Measurements from ENCODE around the gene CAMTA1. TPM values are rescaled to one million over a fixed set of nuclear protein-coding genes. Genes with fewer than 3 reads are reported as not detected.
A peak's percentile ranks its signal among the peaks of the same experiment; 100 is the strongest.

Gene CAMTA1
- total RNA-seq, 2 experiments from 2014 or later, result 43.3 to 46.0 TPM

DNA sequence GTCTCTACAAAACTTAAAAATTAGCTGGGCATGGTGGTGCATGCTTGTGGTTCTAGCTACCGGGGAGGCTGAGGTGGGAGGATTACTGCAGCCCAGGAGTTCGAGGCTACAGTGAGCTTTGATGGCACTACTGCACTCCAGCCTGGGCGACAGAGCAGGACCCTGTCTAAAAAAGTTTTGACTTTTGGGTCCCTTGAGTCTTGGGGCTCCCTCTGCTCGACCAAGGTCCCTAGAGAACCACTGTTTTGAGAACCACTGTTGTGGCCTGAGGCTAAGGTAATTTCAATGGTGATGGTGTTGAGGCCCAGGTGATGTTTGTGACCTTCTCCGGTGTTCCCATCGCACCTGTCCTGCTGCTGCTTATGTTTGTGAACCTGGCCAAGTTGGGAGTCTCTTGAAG lies 3.1 kb upstream of the CAMTA1 start:
- DNase-seq (no peak), ATAC-seq (no peak)
- Mint-ChIP-seq H3K27me3 (ENCODE audit: low read depth) (peaks cover 2% of the 10 kb centered on the region), H3K9me3 (ENCODE audit: insufficient read depth) (no peaks in the 10 kb centered on the region), H3K36me3 (ENCODE audit: low read depth) (peaks cover 6% of the 10 kb centered on the region), H3K27ac (no peak overlapping the region), H3K4me3 (no peak overlapping the region), H3K4me1 (ENCODE audit: low read depth) (peaks cover 28% of the 10 kb centered on the region)
- POLR2A ChIA-PET, result no interaction called here
- CTCF ChIA-PET, result interaction anchor here (0.6 kb wide), 1 partner anchor 36 kb away, joined by 3 read pairs; no protein-coding TSS in a partner anchor

GRCh38 chr1:6783221-6783620 lies 2.0 kb upstream of the CAMTA1 start:
- Mint-ChIP-seq H3K4me1 (ENCODE audit: low read depth) (peaks cover 34% of the 10 kb centered on the region), H3K27me3 (ENCODE audit: low read depth) (no peaks in the 10 kb centered on the region), H3K27ac (no peak overlapping the region), H3K4me3 (peak overlapping the region; percentile 83), H3K9me3 (ENCODE audit: insufficient read depth) (no peaks in the 10 kb centered on the region), H3K36me3 (ENCODE audit: low read depth) (peaks cover 13% of the 10 kb centered on the region)
- POLR2A ChIA-PET, result interaction anchor here (2.1 to 2.3 kb wide), 3 partner anchors 11 to 40 kb away, joined by 4 to 13 read pairs (median 6); no protein-coding TSS in a partner anchor
- ATAC-seq (no peak), DNase-seq (no peak)
- CTCF ChIA-PET, result interaction anchor here (0.6 kb wide), 1 partner anchor 203 kb away, joined by 3 read pairs; the partner anchor contains the start of gene ZBTB48

- Mint-ChIP-seq H3K27me3 (ENCODE audit: low read depth) (no peaks in the 10 kb centered on the region), H3K27ac (peak overlapping the region; percentile 91), H3K4me1 (ENCODE audit: low read depth) (peaks cover 41% of the 10 kb centered on the region), H3K9me3 (ENCODE audit: insufficient read depth) (no peaks in the 10 kb centered on the region), H3K4me3 (peak overlapping the region; percentile 83), H3K36me3 (ENCODE audit: low read depth) (peaks cover 18% of the 10 kb centered on the region)
- DNase-seq, result no peak
- ChIA-PET CTCF (interaction anchor here (1.1 to 1.6 kb wide), 2 partner anchors 11 to 65 kb away, joined by 3 to 5 read pairs; no protein-coding TSS in a partner anchor), POLR2A (interaction anchor here (0.6 to 2.3 kb wide), 8 partner anchors 12 to 182 kb away, joined by 3 to 13 read pairs (median 5); no protein-coding TSS in a partner anchor)
- no peak for ATAC-seq
Measured at GRCh38 chr1:6783936-6784559, 1.2 kb upstream of the CAMTA1 start.

- CTCF ChIA-PET, result interaction anchor here (0.8 to 1.6 kb wide), 4 partner anchors 10 to 65 kb away, joined by 3 to 5 read pairs (median 3); no protein-coding TSS in a partner anchor
Measured at GRCh38 chr1:6784560-6785317, 515 bp upstream of the CAMTA1 start.

DNA sequence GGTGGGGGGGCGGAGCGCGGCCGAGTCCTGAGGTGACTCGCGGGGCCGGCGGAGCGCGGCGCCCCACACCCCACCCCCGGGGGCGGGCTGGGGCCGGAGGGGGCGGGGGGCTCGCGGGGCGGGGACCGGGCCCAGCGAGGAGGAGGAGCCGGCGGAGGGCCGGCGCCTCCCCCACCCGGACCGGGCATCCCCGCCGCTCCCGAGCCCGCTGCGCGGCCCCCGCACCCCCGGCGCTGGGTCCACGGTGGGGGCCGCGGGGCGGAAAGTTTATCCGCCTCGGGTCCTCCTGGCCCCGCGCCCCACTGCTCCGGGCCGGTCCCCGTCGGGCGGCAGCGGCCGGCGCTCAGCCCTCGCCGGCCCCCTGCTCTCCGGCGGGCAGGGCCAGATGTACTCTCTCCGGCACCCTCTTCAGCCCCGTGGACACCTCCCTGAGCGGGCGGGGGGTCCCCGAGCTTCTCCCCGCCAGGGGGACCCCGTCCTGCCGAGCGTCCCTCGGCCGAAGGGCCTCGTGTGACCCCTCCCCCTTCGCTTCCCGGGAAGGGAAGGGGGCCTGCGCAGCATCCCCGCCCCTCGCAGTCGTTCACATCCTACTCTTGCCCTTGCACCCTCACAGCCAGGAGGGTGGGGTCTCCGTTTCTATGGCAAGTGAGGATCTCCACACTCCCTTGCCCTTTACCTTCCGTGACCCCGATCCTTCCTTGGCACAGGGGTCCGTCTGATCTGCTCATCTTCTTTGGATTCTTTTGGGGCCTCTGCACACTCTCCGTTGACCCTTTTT lies 663 bp downstream of the CAMTA1 start:
- no peaks in the 10 kb centered on the region for H3K9me3 Mint-ChIP-seq (ENCODE audit: insufficient read depth)
- ATAC-seq (no peak), DNase-seq (peak; percentile 43)
- H3K4me1 Mint-ChIP-seq (ENCODE audit: low read depth), result peaks cover 42% of the 10 kb centered on the region
- peak overlapping the region; percentile 82 for H3K4me3 Mint-ChIP-seq
- peak overlapping the region; percentile 93 for H3K27ac Mint-ChIP-seq
- ChIA-PET POLR2A (interaction anchor here (2.2 kb wide), 1 partner anchor 12 kb away, joined by 8 read pairs; no protein-coding TSS in a partner anchor), CTCF (interaction anchor here (0.6 to 1.1 kb wide), 3 partner anchors 11 to 177 kb away, joined by 3 read pairs; no protein-coding TSS in a partner anchor)
- peaks cover 18% of the 10 kb centered on the region for H3K36me3 Mint-ChIP-seq (ENCODE audit: low read depth)
- H3K27me3 Mint-ChIP-seq (ENCODE audit: low read depth), result no peaks in the 10 kb centered on the region

More at GRCh38 chr1:6784560-6785317, 515 bp upstream of the CAMTA1 start:
- H3K27ac Mint-ChIP-seq, result peak overlapping the region; percentile 92
- peaks cover 18% of the 10 kb centered on the region for H3K36me3 Mint-ChIP-seq (ENCODE audit: low read depth)
- peaks cover 42% of the 10 kb centered on the region for H3K4me1 Mint-ChIP-seq (ENCODE audit: low read depth)
- ATAC-seq, result peak; percentile 89
- DNase-seq, result peak; percentile 100
- POLR2A ChIA-PET, result interaction anchor here (0.6 to 2.3 kb wide), 10 partner anchors 12 to 1136 kb away, joined by 3 to 13 read pairs (median 4); no protein-coding TSS in a partner anchor
- H3K27me3 Mint-ChIP-seq (ENCODE audit: low read depth), result no peaks in the 10 kb centered on the region
- no peaks in the 10 kb centered on the region for H3K9me3 Mint-ChIP-seq (ENCODE audit: insufficient read depth)
- H3K4me3 Mint-ChIP-seq, result peak overlapping the region; percentile 83

- ATAC-seq (no peak), DNase-seq (no peak)
- H3K4me1 Mint-ChIP-seq (ENCODE audit: low read depth), result peaks cover 32% of the 10 kb centered on the region
- no peaks in the 10 kb centered on the region for H3K9me3 Mint-ChIP-seq (ENCODE audit: insufficient read depth)
- no peak overlapping the region for H3K4me3 Mint-ChIP-seq
- POLR2A ChIA-PET, result no interaction called here
- peaks cover 20% of the 10 kb centered on the region for H3K36me3 Mint-ChIP-seq (ENCODE audit: low read depth)
- CTCF ChIA-PET, result interaction anchor here (1.0 to 1.3 kb wide), 3 partner anchors 8 to 101 kb away, joined by 3 to 5 read pairs (median 3); no protein-coding TSS in a partner anchor
- H3K27me3 Mint-ChIP-seq (ENCODE audit: low read depth), result no peaks in the 10 kb centered on the region
- no peak overlapping the region for H3K27ac Mint-ChIP-seq
Measured at GRCh38 chr1:6788946-6789345, 3.7 kb downstream of the CAMTA1 start.

DNA sequence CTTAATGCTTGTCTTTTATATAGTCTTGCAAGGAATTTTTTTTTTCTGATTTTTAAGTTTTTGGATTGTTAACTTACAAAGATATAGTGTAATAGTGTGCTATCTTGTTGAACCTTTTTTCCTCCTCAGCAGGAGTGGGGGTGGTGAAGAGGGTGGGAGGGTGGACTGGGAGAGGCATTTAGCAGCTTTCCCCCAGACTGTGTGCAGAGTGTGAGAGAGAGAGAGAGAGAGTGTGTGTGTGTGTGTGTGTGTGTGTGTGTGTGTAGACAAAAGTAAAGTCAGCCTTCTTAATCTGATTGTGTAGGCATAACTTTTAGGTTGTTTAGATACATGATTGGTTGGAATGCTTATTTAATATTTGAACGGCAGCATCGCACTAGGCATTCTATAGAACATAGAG lies 4.9 kb downstream of the CAMTA1 start:
- Mint-ChIP-seq H3K36me3 (ENCODE audit: low read depth) (peaks cover 20% of the 10 kb centered on the region), H3K4me1 (ENCODE audit: low read depth) (peaks cover 32% of the 10 kb centered on the region), H3K9me3 (ENCODE audit: insufficient read depth) (no peaks in the 10 kb centered on the region), H3K4me3 (no peak overlapping the region), H3K27ac (no peak overlapping the region), H3K27me3 (ENCODE audit: low read depth) (no peaks in the 10 kb centered on the region)
- ChIA-PET CTCF (no interaction called here), POLR2A (no interaction called here)
- no peak for ATAC-seq
- no peak for DNase-seq

GRCh38 chr1:6794164-6794563 lies 8.9 kb downstream of the CAMTA1 start:
- CTCF ChIA-PET, result no interaction called here
- no peaks in the 10 kb centered on the region for H3K9me3 Mint-ChIP-seq (ENCODE audit: insufficient read depth)
- H3K27ac Mint-ChIP-seq, result no peak overlapping the region
- DNase-seq (no peak), ATAC-seq (no peak)
- H3K4me3 Mint-ChIP-seq, result no peak overlapping the region
- H3K4me1 Mint-ChIP-seq (ENCODE audit: low read depth), result peaks cover 6% of the 10 kb centered on the region
- POLR2A ChIA-PET, result no interaction called here
- no peaks in the 10 kb centered on the region for H3K27me3 Mint-ChIP-seq (ENCODE audit: low read depth)
- H3K36me3 Mint-ChIP-seq (ENCODE audit: low read depth), result peaks cover 7% of the 10 kb centered on the region

DNA sequence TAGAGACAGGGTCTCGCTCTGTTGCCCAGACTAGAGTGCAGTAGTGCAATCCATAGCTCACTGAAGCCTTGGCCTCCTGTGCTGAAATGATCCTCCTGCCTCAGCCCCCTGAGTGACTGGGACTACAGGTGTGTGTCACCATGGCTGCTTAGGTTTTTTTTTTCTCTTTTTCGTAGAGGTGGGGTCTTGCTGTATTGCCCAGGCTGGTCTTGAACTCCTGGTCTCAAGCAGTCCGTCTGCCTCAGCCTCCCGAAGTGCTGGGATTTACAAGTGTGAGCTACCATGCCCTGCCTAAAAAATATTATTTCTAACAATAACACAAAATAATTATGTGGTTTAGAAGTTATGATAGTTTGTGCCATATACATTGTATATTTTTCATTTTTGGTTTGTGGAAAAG lies 9.9 kb downstream of the CAMTA1 start:
- ATAC-seq, result no peak
- no peaks in the 10 kb centered on the region for H3K27me3 Mint-ChIP-seq (ENCODE audit: low read depth)
- peaks cover 7% of the 10 kb centered on the region for H3K36me3 Mint-ChIP-seq (ENCODE audit: low read depth)
- DNase-seq, result no peak
- ChIA-PET POLR2A (no interaction called here), CTCF (interaction anchor here (0.7 to 2.8 kb wide), 6 partner anchors 10 to 423 kb away, joined by 3 to 13 read pairs (median 5); partner anchors contain the start of gene CAMTA1)
- H3K4me3 Mint-ChIP-seq, result no peak overlapping the region
- H3K27ac Mint-ChIP-seq, result no peak overlapping the region
- peaks cover 2% of the 10 kb centered on the region for H3K4me1 Mint-ChIP-seq (ENCODE audit: low read depth)
- H3K9me3 Mint-ChIP-seq (ENCODE audit: insufficient read depth), result no peaks in the 10 kb centered on the region

DNA sequence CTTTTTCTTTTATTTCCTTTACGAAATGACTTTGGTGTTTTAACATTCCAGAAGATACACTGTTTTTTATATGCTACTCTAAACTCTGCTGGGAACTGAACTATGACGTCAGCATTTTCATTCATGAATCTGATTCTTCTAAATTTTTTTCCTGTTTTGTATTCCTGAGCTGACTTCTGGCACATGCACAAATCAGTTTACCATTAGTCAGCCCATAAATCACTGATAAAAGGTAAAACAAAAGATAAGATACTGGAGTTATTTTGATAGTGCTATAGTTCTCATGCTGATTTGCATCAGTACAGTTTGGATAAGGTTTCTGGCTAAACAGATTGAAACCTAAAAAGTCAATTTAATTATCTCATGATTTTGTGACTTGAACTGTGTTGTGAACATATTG lies 10.4 kb downstream of the CAMTA1 start:
- H3K27me3 Mint-ChIP-seq (ENCODE audit: low read depth), result no peaks in the 10 kb centered on the region
- H3K27ac Mint-ChIP-seq, result no peak overlapping the region
- H3K9me3 Mint-ChIP-seq (ENCODE audit: insufficient read depth), result no peaks in the 10 kb centered on the region
- ATAC-seq (no peak), DNase-seq (no peak)
- POLR2A ChIA-PET, result no interaction called here
- peaks cover 4% of the 10 kb centered on the region for H3K4me1 Mint-ChIP-seq (ENCODE audit: low read depth)
- H3K4me3 Mint-ChIP-seq, result no peak overlapping the region
- peaks cover 7% of the 10 kb centered on the region for H3K36me3 Mint-ChIP-seq (ENCODE audit: low read depth)
- CTCF ChIA-PET, result interaction anchor here (0.6 to 2.8 kb wide), 7 partner anchors 11 to 828 kb away, joined by 3 to 13 read pairs (median 5); partner anchors contain the start of gene CAMTA1

GRCh38 chr1:6796095-6796494 lies 10.8 kb downstream of the CAMTA1 start:
- Mint-ChIP-seq H3K9me3 (ENCODE audit: insufficient read depth) (no peaks in the 10 kb centered on the region), H3K36me3 (ENCODE audit: low read depth) (peaks cover 7% of the 10 kb centered on the region), H3K4me3 (no peak overlapping the region), H3K4me1 (ENCODE audit: low read depth) (peaks cover 6% of the 10 kb centered on the region), H3K27ac (no peak overlapping the region), H3K27me3 (ENCODE audit: low read depth) (no peaks in the 10 kb centered on the region)
- DNase-seq, result no peak
- ChIA-PET CTCF (interaction anchor here (0.6 to 2.8 kb wide), 5 partner anchors 10 to 828 kb away, joined by 3 to 13 read pairs (median 5); no protein-coding TSS in a partner anchor), POLR2A (no interaction called here)
- ATAC-seq, result no peak
